Calu3 (cell line): ENCODE data around the gene KCNK5. TPM values are rescaled to one million over a fixed set of nuclear protein-coding genes. Genes with fewer than 3 reads are reported as not detected.
A peak's percentile ranks its signal among the peaks of the same experiment; 100 is the strongest.

Source experiments
- BruUV-seq: library from RNA; stranded (reverse); fragments of 400-500 nt; replicated peaks from 2 replicates; lab custom pipeline; 2021; lab: Mats Ljungman, UMichigan
- CTCF ChIA-PET: fragments of 300-600 bp; sonication (Branson Sonifier 250); formaldehyde crosslinking; loops from one replicate; lab custom pipeline; 2022; ENCODE audit warnings: antibody characterized with exemption; lab: Charles Lee
- DNase-seq: peaks from one replicate; pipeline ENCODE4 v3.0.0; 2022
- H3K27ac Mint-ChIP-seq: one replicate; pipeline ENCODE4 v1.8.0; 2022; ENCODE audit warnings: mixed read lengths; ENCODE audit not compliant: unreplicated experiment
- H3K27me3 Mint-ChIP-seq: one replicate; pipeline ENCODE4 v1.8.0; 2022; ENCODE audit warnings: mixed read lengths; ENCODE audit not compliant: unreplicated experiment
- H3K36me3 Mint-ChIP-seq: one replicate; pipeline ENCODE4 v1.8.0; 2022; ENCODE audit warnings: mild to moderate bottlenecking, moderate library complexity, mixed read lengths; ENCODE audit not compliant: insufficient read depth, unreplicated experiment
- H3K4me1 Mint-ChIP-seq: one replicate; pipeline ENCODE4 v1.8.0; 2022; ENCODE audit warnings: mild to moderate bottlenecking, low read depth, mixed read lengths; ENCODE audit not compliant: unreplicated experiment
- H3K4me3 Mint-ChIP-seq: one replicate; pipeline ENCODE4 v1.8.0; 2022; ENCODE audit warnings: mild to moderate bottlenecking, low read depth, moderate library complexity, mixed read lengths; ENCODE audit not compliant: unreplicated experiment
- H3K9me3 Mint-ChIP-seq: one replicate; pipeline ENCODE4 v1.8.0; 2022; ENCODE audit warnings: low read depth, mixed read lengths; ENCODE audit not compliant: unreplicated experiment
- CTCF ChIP-seq: fragments of 200-600 bp; IDR thresholded peaks from one replicate; pipeline ENCODE4 v1.8.0; 2022; ENCODE audit warnings: antibody characterized with exemption; ENCODE audit not compliant: unreplicated experiment
- intact Hi-C: fragments of 100-400 bp; cut with micrococcal nuclease; formaldehyde crosslinking; loops from one replicate; pipeline ENCODE4 v1.10.0; 2022; ENCODE audit not compliant: unreplicated experiment
- total RNA-seq: library from RNA; stranded (reverse); gene quantifications from 2 replicates; pipeline ENCODE4 v1.2.3, GENCODE V29; 2022

KCNK5 gene
- total RNA-seq, 1 experiment from 2014 or later, result 62.4 TPM

GRCh38 chr6:39197922-39198500 is 31.3 kb downstream of the KCNK5 start:
- CTCF ChIA-PET, result interaction anchor here (0.5 to 2.6 kb wide), 12 partner anchors 8 to 105 kb away, joined by 3 to 15 read pairs (median 4); no protein-coding TSS in a partner anchor
- peaks cover 74% of the 10 kb centered on the region for H3K36me3 Mint-ChIP-seq
- no peaks in the 10 kb centered on the region for H3K27me3 Mint-ChIP-seq

GRCh38 chr6:39197521-39197920 is 31.8 kb downstream of the KCNK5 start:
- peak overlapping the region; percentile 52 for H3K27ac Mint-ChIP-seq
- peak overlapping the region; percentile 43 for H3K4me3 Mint-ChIP-seq
- H3K4me1 Mint-ChIP-seq, result peaks cover 71% of the 10 kb centered on the region
- TF ChIP-seq CTCF, result no peak
- intact Hi-C loops, result no loop called here
- no peaks in the 10 kb centered on the region for H3K9me3 Mint-ChIP-seq
- H3K27me3 Mint-ChIP-seq, result no peaks in the 10 kb centered on the region
- H3K36me3 Mint-ChIP-seq, result peaks cover 73% of the 10 kb centered on the region
- CTCF ChIA-PET, result interaction anchor here (0.5 to 2.6 kb wide), 16 partner anchors 7 to 109 kb away, joined by 3 to 15 read pairs (median 4); no protein-coding TSS in a partner anchor
- no TSS peak for BruUV-seq
- peak; percentile 61 for DNase-seq

More at GRCh38 chr6:39197922-39198500, 31.3 kb downstream of the KCNK5 start:
- Mint-ChIP-seq H3K4me3 (peak overlapping the region; percentile 43), H3K27ac (peak overlapping the region; percentile 52), H3K9me3 (no peaks in the 10 kb centered on the region), H3K4me1 (peaks cover 75% of the 10 kb centered on the region)
- intact Hi-C loops, result no loop called here
- no TSS peak for BruUV-seq
- DNase-seq, result no peak
- no peak for TF ChIP-seq CTCF

GRCh38 chr6:39196673-39197091 is 32.6 kb downstream of the KCNK5 start:
- intact Hi-C loops, result no loop called here
- Mint-ChIP-seq H3K27me3 (no peaks in the 10 kb centered on the region), H3K27ac (peak overlapping the region; percentile 63), H3K4me1 (peaks cover 62% of the 10 kb centered on the region), H3K36me3 (peaks cover 71% of the 10 kb centered on the region), H3K4me3 (peak overlapping the region; percentile 15), H3K9me3 (no peaks in the 10 kb centered on the region)
- no peak for TF ChIP-seq CTCF
- BruUV-seq, result no TSS peak
- DNase-seq, result no peak
- CTCF ChIA-PET, result interaction anchor here (0.6 to 2.6 kb wide), 10 partner anchors 10 to 110 kb away, joined by 3 to 15 read pairs (median 4); no protein-coding TSS in a partner anchor

GRCh38 chr6:39195792-39196385 is 33.4 kb downstream of the KCNK5 start:
- no peak overlapping the region for H3K4me3 Mint-ChIP-seq
- H3K9me3 Mint-ChIP-seq, result no peaks in the 10 kb centered on the region
- intact Hi-C loops, result no loop called here
- no TSS peak for BruUV-seq
- no peak for DNase-seq
- peak overlapping the region; percentile 63 for H3K27ac Mint-ChIP-seq
- H3K4me1 Mint-ChIP-seq, result peaks cover 61% of the 10 kb centered on the region
- TF ChIP-seq CTCF, result no peak
- H3K36me3 Mint-ChIP-seq, result peaks cover 76% of the 10 kb centered on the region
- CTCF ChIA-PET, result interaction anchor here (2.0 to 2.6 kb wide), 3 partner anchors 10 to 107 kb away, joined by 9 to 15 read pairs (median 11); no protein-coding TSS in a partner anchor
- no peaks in the 10 kb centered on the region for H3K27me3 Mint-ChIP-seq
